GM18511 (cell line): ENCODE results near the gene MYCN.
"Not testable (repeated sequence)": the region's sequence is repeated elsewhere in the genome, so short reads cannot be mapped to it uniquely, and the experiment has no call there.

ENCODE experiments used
- ATAC-seq: cut with Tn5 transposase; IDR thresholded peaks from one replicate; pipeline ENCODE4 v1.9.1; 2021; ENCODE audit warnings: mild to moderate bottlenecking, moderate library complexity; ENCODE audit not compliant: unreplicated experiment

Gene MYCN

DNA sequence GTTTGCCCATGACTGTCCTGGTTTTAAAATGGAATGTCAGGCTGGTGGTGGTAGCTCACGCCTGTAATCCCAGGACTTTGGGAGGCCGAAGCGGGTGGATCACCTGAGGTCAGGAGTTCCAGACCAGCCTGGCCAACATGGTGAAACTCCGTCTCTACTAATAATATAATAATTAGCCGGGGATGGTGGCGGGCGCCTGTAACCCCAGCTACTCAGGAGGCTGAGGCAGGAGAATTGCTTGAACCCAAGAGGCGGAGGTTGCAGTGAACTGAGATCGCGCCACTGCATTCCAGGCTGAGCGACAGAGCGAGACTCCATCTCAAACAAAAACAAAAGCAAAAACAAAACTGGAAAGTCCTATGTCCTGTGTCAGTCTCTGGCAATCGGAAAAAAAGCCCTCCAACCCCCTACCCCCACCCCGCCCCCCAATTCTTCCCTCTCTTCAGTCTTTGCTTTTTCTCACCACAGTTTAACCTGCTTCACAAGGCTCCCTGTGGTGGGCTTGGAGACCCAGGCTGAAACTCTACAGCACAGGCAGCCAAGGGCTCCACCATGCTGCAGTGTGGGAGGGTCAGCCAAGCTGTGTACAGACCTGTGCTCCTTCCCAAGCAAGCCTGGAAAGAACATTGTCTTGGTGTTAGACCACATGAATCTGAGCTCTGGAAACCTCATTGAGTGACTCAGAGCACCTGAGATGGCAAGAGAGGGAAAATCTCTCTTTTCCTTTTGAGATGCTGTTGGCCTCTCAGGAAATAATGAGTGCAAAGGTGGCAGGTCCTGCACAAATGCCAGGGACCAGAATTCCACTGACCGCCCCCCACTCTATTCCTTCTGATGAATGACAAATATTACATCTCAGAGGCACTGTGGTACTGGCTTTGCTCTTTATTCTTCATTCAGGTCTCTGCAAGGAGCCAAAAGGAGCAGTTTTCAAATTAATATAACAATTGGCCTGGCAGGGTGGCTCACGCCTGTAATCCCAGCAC is 16.7 kb downstream of the MYCN start:
- no peak for ATAC-seq

DNA sequence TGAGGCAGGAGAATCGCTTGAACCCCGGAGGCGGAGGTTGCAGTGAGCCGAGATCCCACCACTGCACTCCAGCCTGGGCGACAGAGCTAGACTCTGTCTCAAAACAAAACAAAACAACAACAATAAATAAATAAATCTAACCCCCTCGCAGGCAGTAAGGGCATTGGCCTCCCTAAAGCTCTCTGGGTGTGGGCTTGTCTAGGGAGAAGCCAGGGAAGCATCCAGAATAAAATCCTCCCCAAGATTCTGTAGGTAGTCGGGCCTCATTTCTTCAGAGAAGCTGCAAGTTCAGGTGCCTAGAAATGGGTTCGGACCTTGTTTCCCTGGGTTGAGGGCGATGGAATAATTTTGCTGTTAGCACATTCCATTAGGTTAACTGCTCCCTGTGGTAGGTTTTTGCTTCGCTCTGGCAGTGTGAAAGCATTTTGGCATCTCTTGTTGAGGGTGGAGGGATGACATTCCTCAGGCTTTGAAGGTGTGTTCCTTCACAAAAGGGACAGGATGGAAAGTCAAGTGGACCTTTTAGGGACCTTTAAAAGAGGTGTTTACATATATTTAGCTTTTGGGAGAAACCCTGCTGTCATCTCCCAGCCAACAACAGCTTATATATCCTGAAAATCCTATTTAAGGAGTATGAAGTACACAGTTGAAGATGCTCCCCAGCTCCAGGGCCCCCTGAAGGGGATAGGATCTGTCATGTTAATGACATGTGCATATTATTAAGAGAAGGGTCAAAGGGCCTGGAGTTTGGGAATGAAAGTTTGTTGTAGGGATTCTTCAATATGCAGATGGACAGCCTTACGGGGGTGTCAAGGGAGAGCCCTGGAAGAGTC is 17.7 kb downstream of the MYCN start:
- no peak for ATAC-seq

DNA sequence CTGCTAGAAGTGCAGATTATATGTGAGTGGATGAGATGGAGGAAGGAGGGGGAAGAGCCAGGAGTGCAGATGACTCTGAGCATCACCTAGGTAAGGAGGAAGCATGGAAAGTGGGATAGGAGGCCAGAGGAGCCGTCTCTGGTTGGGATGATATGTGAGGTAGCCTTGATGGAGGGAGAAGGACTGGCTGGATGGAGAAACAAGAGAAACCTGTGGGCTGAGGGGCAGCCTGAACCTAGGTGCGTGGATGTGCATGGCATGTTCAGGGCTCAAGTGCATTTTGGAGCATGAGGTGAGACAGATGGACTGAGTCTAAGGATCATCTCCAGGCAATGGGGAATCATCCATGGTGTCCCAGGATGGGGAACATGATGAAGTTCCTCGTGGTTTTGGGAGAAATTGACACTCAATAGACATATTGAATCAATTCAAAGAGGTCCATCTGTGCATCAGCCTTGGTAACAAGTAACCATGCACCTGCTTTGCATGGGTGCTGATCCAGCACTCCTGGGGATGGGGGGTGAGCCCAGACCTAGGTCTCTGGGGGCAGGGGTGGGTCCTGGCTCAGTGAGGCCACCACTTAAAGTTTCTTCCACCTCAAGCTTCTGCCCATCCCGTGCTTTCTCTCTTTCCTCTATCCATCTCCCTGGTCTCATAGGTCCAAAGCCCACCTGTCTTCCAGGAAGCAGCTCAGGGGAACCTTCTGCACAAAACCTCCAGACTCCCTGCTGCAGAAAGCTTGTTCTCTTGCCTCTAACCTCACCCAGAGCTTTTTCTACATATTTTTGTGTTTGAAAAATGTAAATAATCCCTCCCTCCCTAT is 19.2 kb downstream of the MYCN start:
- ATAC-seq: no peak

DNA sequence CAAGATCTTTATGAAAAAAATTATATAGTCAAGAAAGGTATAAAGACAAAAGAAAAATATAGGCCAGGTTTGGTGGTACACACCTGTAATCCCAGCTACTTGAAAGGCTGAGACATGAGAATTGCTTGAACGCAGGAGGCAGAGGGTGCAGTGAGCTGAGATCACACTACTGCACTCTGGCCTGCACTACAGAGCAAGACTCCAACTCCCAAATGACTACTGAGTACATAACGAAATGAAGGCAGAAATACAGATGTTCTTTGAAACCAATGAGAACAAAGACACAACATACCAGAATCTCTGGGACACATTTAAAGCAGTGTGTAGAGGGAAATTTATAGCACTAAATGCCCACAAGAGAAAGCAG is 19.8 kb downstream of the MYCN start:
- ATAC-seq: not testable (repeated sequence)

DNA sequence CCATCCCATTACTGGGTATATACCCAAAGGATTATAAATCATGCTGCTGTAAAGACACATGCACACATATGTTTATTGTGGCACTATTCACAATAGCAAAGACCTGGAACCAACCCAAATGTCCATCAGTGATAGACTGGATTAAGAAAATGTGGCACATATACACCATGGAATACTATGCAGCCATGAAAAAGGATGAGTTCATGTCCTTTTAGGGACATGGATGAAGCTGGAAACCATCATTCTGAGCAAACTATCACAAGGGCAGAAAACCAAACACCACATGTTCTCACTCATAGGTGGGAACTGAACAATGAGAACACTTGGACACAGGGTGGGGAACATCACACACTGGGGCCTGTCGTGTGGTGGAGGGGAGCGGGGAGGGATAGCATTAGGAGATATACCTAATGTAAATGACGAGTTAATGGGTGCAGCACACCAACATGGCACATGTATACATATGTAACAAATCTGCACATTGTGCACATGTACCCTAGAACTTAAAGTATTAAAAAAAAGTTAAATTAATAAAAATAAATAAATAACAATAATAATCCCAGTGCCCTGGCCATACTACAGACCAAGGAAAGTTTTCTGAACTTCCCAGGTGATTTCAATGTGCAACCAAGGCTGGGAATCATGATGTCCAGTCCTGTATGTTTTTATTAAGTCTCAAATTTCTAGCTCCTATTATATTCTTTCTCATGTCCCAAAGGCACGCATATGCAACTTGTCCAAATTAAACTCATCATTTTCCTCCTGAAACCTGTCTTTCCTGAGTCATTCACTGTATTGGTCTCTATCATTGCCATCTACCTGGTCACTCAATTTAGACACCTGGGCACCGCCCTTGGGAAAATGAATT is 23.0 kb downstream of the MYCN start:
- not testable (repeated sequence) for ATAC-seq

DNA sequence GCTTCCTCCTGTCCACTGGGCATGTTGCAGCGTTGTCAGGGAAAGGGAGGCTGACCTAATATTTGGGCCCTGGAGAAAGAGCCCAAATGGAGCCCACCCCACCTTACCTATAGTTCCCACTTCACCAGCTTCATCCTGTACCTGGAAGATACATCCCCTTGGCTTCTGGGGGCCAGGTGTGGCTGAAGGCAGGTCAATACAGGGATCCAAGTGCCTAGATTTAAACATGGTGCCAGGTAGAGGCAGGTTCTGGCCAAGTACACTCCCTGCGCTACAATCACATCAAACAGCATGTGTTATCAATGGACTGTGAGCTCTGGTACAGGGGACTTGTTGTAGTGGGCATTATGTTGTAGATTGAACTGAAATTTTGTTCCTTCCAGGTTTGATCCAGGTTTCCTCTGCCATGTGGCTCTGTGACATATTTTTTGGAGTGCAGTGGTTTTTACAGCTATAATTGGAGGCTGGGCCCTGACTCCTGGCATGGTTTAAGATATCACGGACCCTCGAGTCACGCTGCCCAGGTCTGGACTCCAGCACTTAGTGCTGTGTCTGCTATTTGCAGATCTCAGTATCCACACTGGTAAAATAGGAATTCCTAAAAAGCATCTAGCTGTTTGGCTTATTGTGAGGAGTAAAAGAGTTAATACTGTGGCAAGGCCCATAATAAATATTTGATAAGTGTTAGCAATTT is 23.8 kb downstream of the MYCN start:
- no peak for ATAC-seq

DNA sequence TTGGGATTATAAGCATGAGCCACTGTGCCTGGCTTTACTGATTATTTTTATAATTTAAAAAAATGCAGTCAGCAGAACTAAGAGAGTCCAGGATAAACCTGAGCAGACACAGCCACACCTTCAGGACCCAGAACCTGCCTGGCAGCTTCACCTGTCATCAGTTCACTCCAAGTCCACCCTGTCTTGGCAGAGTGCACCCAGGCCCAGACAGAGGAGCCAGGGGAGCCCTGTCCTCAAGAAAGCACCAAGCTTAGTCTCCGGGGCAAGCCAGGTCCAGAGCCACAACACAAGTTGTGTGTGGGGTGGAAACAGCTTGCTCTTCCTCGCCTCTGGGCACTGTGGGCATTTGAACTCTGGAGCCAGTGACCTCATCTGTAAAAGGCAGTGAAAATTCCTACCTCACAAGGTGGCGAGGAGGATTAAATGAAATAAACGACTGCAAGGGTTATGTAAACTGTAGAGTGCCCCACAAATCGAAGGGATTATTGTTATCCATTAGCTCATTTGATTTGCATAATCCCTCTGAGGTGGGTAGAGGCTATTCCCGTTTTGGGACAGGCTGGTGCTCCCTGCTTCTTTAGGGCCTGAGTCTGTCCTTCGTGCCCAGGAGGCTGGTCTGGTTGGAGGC is 24.7 kb downstream of the MYCN start:
- no peak for ATAC-seq

DNA sequence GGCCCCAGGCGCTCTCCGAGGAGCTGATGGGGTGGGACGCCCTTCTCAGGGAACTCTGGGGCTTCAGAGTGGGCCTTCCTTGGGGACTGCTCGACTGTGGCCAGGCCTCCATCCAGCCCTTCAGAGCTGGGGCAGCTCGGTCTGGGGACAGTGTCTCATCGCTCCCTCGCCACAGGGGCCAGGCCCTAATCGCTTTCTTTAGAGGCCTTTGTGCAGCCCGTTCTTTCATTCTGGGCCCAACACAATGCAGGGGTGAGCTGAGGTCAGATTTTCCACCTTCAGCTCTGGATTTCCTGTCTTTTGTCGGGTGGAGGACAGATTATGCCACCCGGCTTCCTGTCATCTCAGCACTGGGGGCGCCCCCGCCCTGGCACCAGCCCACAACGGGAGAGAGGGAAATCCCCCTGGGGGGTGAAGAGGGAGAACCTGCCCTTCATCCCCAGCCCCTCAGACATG is 25.2 kb downstream of the MYCN start:
- ATAC-seq: no peak

DNA sequence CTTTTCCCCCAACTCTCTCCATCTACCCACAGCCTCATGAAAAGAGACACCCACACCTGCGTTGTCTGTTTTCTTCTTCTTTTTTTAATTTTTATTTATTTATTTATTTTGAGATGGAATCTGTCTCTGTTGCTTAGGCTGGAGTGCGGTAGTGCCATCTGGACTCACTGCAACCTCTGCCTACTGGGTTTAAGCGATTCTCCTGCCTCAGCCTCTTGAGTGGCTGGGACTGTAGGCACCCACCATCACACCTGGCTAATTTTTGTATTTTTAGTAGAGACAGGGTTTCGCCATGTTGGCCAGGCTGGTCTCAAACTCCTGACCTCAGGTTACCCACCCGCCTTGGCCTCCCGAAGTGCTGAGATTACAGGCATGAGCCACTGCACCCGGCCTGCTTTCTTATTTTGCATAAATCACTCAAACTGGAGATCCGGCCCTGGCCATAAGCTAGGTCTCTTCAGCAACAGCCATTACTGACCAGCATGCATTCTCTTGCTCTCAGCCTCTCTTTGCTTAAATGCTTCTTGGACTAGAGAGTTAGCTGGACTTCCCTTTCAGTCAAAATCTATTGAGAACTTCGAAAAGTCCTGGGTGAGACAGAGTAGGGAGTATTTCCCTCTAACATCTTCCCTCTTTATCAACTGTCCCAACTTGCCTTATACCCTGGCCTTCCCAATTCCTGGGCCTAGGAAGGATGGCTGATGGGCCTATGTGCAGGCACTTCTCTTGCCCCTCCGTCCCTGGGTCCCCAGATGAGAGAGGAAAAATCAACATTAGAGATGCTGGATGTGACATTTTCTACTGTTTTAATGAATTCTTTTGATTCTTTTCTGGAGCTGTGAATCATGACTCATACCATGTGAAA is 27.3 kb downstream of the MYCN start:
- ATAC-seq: no peak

DNA sequence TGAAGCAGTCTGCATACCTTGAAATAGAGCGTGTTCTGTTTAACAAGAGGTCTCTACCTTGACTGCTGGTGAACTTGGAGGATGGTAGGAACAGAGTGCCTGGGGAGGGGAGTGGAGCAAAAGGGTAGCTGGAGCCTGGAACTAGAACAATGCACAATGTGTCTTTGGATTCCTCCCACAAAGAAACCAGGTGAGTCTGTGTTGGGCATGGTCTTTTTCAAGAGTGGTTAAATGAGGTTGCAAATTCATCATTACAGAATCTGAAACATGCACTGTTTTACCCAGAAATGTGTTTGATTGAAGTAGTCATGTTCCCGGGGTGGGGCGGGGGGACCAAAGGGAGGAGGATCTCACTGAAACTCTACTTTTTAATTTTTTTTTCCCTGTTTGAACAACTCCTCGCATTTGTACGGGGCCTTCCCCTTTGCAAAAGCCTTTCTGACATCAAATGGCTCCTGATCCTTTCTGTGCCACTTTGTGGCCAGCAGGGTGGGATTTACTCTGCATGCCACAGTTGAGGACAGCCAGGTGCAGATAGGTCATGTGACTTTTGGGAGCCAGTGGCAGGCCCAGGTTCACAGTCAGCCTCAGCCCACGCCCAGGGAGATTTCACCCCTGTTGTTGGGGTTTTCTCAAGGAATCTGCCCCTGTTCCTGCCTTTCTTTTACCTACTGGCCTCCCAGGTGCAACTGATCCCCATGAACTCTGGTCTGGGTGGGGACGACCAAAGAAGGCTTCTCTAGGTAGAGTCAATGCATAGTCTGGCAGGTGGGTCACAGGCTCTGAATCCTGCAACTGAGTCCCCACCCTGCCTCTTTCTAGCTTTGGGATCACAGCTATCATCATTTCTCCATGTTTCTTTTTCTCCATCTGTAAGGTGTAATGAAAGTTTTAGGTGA is 28.2 kb downstream of the MYCN start:
- no peak for ATAC-seq

DNA sequence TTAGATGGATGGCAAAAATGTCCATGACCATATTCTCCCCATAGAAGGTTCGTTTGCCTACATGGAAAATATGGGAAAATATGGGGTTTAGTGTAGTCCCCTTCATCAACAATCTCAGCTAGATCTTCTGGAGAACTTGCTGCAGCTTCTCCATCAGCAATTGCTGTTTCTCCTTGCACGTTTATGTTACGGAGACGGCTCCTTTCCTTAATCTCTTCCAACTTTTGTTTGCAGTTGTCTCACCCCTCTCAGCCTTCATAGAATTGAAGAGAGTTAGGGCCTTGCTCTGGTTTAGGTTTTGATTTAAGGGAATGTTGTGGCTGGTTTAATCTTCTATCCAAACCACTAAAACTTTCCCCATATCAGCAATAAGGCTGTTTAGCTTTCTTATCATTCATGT is 28.9 kb downstream of the MYCN start:
- no peak for ATAC-seq

DNA sequence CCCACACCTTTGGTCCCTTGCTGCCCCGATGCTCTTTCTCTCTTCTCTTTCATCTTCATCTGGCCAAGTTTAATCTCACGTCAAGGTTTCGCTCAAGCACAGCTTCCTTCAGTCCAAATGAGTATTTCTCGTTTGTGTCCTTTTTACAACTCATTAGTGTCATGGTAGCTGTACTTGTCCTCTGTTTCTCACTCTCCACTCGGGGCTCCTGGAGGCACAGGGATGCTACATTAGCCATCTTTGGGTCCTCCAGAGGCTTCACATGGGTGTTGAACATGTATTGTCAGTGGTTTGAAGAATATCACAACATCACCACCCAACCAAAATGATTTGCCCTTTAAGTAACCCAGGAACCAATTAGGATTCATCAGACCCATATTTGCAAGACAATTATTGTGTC is 30.4 kb downstream of the MYCN start:
- no peak for ATAC-seq

DNA sequence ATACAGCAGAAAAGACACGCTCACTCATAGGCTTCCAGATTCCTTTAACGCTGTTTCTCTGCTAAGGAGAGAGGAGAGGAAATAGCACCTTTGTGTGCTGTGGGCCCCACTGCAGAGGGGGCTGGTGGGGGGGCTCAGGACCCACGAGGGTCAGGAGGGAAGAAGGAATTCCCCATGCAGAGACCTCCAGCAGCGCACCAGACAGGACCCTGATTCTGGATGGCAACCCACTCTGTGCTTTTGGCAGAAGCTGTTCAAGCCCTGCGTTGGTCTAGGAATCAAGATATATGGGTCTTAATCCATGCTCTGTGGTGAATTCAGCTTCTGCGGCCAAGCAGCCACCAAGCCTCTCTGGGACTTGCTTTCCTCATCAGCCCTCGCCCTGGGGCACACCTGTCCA is 31.0 kb downstream of the MYCN start:
- no peak for ATAC-seq

DNA sequence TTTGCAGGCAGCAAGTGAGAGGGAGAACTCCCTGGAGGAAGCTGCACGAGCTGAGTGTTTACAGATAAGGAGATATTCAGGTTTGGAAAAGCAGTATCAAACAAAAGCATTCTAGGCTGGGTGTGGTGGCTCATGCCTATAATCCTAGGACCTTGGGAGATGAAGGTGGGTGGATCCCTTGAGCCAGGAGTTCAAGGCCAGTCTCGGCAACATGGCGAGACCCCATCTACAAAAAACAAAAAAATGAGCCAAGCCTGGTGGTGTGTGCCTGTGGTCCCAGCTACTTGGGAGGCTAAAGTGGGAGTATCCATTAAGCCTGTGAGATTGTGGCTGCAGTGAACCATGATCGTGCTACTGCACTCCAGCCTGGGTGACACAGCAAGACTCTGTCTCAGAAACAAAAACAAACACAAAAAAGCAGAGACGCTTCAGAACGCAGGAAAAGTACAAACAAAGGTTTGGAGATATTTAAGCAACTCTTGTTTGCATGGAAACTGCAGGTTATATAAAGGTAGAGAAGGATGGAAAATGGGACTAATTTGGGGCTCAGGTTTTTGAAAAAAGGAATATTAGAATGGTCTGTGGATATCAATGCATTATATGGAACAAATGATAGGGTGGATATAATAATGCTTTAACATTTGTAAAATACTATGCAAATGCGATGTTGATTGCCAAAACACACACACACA is 31.6 kb downstream of the MYCN start:
- ATAC-seq: no peak

DNA sequence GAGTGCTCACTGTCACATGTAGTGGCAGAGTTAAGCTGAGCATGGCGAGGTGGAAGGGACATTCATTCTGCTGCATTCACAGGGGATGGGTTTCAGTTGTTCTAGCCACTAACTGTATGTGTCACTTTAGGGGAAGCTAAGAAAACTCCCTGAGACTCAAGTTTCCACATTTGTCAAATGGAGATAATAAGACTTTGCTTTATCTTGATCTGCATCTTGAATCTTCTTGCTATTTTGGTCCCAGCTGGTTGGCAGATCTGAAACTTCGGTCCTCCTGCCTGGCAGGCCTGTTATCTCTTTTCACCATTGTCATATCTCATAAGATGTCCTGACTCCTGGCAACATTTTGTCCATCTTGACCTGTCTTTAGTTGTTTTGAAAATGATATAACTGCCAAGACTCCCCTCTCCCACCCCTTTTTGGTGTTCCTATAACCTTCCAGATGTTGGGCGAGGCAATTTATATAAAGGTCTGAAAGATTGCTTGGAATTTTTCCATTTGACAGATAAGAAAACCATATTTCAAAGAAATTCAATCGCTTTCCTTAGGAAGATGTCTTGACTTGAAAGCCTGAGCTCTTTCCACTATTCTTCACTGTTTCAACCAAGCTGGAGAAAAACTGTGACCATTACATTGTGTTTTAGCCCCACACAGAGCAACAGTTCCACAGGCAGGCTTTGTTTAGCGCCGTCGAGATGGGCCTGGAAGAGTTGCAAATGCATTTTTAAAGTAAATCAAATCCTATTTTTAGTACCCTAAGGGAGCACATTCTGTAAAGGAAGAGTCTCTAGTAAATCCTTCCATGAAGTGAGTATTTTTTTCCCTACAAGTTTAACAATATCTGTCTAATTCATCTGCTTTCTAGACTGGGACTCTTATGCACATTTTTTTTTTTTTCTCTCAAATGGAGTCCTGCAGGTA is 33.4 kb downstream of the MYCN start:
- peak; percentile 82 for ATAC-seq
